NT2/D1 (cell line): Measurements from ENCODE around the gene AFF3.

Experiments
- DNase-seq: peaks from one replicate; pipeline ENCODE4 v3.0.0-alpha.2; 2011; ENCODE audit warnings: low read depth, low spot score
- H3K27me3 ChIP-seq: 2 replicates; pipeline ENCODE4 v1.6.0; 2011; ENCODE audit warnings: mild to moderate bottlenecking; ENCODE audit not compliant: insufficient read length, insufficient read depth
- H3K36me3 ChIP-seq: 2 replicates; pipeline ENCODE4 v1.6.1; 2011; ENCODE audit warnings: mild to moderate bottlenecking, low read length, mixed read lengths; ENCODE audit not compliant: insufficient read depth, insufficient read length
- H3K4me1 ChIP-seq: 2 replicates; pipeline ENCODE4 v1.5.1; 2011; ENCODE audit not compliant: insufficient read depth, insufficient read length
- H3K4me3 ChIP-seq: 2 replicates; pipeline ENCODE4 v1.5.1; 2011; ENCODE audit warnings: low read depth; ENCODE audit not compliant: insufficient read length
- H3K9ac ChIP-seq: 2 replicates; pipeline ENCODE4 v1.6.0; 2011; ENCODE audit warnings: low read depth; ENCODE audit not compliant: insufficient read length
- H3K9me3 ChIP-seq: 2 replicates; pipeline ENCODE4 v1.5.1; 2011; ENCODE audit warnings: mild to moderate bottlenecking, low read length; ENCODE audit not compliant: insufficient read depth
- SUZ12 ChIP-seq: IDR thresholded peaks from 2 replicates; pipeline ENCODE4 v1.6.1; 2011; ENCODE audit not compliant: insufficient read length, insufficient read depth; ENCODE audit errors: extremely low read depth
- YY1 ChIP-seq: IDR thresholded peaks from 2 replicates; pipeline ENCODE4 v1.6.1; 2011; ENCODE audit not compliant: insufficient read length, insufficient read depth
- ZNF274 ChIP-seq: IDR thresholded peaks from 2 replicates; pipeline ENCODE4 v1.6.1; 2011; ENCODE audit warnings: mild to moderate bottlenecking, low read depth, low read length

AFF3 gene

DNA sequence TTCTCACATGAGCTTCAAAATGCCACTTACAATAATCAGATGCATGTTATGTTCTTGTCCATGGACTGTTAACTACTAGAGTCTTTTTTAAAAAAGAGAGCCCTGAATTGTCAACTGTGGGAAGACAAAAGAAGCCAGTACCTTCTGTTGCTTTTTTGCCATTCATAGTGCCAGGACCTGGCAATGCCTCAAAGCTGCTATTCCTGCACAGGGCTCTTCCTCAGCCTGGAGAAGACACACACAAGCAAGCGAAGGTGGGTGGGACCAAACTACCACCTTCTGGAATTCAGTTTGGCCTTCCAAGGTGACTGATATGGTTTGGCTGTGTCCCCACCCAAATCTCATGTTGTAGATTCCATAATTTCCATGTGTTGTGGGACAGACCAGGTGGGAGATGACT, 160.6 kb downstream of the AFF3 start:
- Histone ChIP-seq H3K36me3 (no peaks in the 10 kb centered on the region), H3K9me3 (no peaks in the 10 kb centered on the region), H3K4me3 (no peak overlapping the region), H3K4me1 (no peaks in the 10 kb centered on the region), H3K9ac (no peak overlapping the region), H3K27me3 (no peaks in the 10 kb centered on the region)
- TF ChIP-seq ZNF274 (no peak), YY1 (no peak), SUZ12 (no peak)
- DNase-seq = no peak

DNA sequence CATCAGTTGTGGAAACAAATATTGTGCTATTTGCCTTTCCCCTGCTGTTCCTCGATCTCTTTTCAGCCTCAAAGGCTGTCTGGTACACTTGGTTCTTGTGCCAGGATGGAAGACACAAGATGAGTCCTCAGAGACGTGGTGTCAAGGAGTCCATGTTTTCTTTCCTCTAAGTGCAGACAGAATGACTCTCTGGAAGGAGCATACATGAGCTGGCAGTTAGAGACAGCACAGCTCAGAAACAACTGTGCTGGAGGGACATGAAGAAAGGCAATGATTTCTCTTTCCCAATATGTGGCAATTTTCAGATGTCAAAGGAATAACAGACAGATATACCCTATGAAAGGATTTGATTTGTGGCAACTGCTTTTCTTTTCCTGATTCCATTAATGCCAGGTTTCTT, 162.2 kb downstream of the AFF3 start:
- no peaks in the 10 kb centered on the region for H3K4me1 ChIP-seq
- no peak for DNase-seq
- H3K27me3 ChIP-seq = no peaks in the 10 kb centered on the region
- H3K36me3 ChIP-seq = no peaks in the 10 kb centered on the region
- no peak overlapping the region for H3K9ac ChIP-seq
- H3K4me3 ChIP-seq = no peak overlapping the region
- no peaks in the 10 kb centered on the region for H3K9me3 ChIP-seq
- no peak for TF ChIP-seq YY1
- no peak for TF ChIP-seq SUZ12

DNA sequence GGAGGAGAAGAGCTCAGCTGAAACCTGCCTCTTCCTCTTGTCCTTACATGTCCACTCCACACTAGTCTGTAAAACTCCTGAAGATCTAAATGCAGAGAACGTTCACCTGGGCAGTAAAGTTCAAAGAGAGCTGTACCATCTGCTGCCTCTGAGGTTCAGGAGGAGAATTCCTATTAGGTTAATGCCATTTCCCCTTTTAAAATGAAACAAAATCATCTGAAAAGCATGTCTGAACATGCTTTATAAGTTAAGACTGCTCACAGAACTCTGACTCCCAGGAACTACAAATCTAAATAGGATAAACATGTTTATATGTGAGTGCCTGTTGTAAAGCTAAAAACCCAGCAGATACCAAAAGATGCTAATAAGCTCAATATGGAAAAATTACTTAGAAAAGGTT, 164.4 kb downstream of the AFF3 start:
- no peak for DNase-seq
- Histone ChIP-seq H3K4me1 (no peaks in the 10 kb centered on the region), H3K9me3 (no peaks in the 10 kb centered on the region), H3K27me3 (no peaks in the 10 kb centered on the region), H3K4me3 (no peak overlapping the region), H3K36me3 (no peaks in the 10 kb centered on the region), H3K9ac (no peak overlapping the region)
- TF ChIP-seq ZNF274 (no peak), YY1 (no peak), SUZ12 (no peak)

DNA sequence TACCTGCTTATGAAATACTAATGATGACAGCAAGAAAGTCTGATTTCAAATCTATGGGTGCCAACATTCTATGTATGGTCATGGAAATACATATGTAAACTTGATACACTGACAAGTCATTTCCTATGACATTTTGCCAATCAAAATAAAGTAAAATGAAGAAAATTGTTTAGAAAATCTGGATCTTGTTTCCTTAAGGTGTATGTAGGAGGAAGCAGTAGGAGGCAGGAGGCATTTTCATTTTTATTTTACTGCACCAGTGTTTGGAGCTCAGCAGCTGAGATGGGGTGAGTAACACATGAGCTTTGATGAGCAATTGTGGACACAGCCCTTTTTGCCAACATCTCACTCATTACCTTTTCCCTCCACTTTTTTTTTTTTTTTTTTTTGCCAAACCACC, 167.0 kb downstream of the AFF3 start:
- Histone ChIP-seq H3K9ac (no peak overlapping the region), H3K4me3 (no peak overlapping the region), H3K36me3 (no peaks in the 10 kb centered on the region), H3K4me1 (no peaks in the 10 kb centered on the region), H3K27me3 (no peaks in the 10 kb centered on the region), H3K9me3 (no peaks in the 10 kb centered on the region)
- no peak for TF ChIP-seq SUZ12
- no peak for TF ChIP-seq ZNF274
- no peak for TF ChIP-seq YY1
- DNase-seq = no peak

DNA sequence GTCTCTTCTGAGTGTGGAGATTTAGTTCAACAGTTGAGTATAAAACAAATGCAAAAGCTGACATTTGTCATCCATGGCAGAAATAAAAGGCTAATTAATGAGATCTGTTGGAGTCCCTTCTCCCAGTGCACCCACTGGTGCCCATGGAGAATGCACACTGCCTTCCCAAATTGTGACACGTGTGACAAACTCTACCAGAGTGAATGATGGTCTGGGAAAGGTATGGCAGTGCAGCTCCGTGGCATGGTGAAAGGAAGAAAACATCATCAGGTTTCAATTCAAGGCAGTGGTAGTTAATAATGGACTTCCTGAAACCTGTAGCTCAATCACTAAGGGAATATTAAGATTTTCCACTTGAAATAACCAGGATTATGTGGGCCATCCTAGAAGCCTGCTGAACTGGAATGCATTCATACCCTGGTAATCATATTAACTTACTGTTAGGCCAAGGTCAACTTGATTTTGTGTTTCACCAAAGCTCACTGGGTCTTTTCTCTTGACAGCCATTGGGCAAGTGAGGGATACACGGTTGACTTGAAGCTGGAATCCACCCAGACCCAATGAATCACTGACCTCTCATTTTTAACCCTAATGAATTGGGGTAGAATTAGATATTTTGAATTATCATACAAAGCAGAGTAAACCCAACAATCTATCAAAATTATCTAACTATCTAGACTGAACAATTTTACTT, 167.6 kb downstream of the AFF3 start:
- no peak for DNase-seq
- no peak overlapping the region for H3K9ac ChIP-seq
- H3K4me3 ChIP-seq = no peak overlapping the region
- H3K27me3 ChIP-seq = no peaks in the 10 kb centered on the region
- TF ChIP-seq YY1 = no peak
- H3K4me1 ChIP-seq = no peaks in the 10 kb centered on the region
- no peaks in the 10 kb centered on the region for H3K9me3 ChIP-seq
- no peaks in the 10 kb centered on the region for H3K36me3 ChIP-seq

DNA sequence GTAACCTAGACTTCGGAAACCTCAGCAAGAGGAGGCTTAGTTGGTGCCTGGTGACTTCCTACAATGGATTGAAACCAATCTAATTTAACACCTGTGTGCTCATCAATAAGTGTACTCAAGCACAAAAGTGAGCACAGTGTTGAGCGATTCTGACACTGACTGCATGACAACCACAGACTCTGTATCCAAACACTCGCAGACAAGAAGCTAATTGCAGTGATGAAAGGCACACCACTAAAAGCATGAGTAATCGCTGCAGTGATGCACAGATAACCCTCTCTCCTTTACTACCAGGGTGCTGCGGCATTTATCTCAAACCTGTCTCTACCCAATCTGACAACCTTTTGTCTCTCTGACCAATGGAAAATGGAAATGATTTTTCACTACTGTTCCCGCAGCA, 168.1 kb downstream of the AFF3 start:
- no peak overlapping the region for H3K9ac ChIP-seq
- TF ChIP-seq YY1 (no peak), SUZ12 (no peak), ZNF274 (no peak)
- no peak for DNase-seq

DNA sequence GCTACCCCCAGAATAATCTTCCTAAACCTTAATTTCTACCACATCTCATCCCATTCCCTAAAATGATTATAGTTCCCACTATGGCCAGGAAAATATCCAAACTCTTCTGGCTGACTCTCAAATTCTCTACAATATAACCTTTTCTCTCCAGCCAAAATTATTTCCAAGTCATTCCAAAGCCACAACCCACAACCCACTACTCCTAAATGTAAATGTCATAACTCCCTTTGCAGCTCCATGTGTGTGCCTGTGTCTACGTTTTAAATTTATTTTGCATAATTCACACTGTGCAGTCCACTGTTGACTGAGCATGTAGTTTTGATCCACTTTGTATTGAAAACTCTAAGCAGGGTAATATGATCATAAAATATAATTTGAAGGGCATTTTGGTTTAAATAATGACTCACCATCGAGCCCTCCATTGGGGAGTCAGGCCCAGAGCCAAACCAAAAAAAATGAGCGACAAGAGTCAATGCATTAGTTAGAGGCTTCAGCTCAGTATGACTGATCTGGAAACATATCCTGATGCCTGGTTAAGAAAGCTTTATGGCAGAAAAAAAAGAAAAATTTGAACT, 171.0 kb downstream of the AFF3 start:
- Histone ChIP-seq H3K4me1 (no peaks in the 10 kb centered on the region), H3K9me3 (no peaks in the 10 kb centered on the region), H3K27me3 (no peaks in the 10 kb centered on the region), H3K4me3 (no peak overlapping the region), H3K36me3 (no peaks in the 10 kb centered on the region), H3K9ac (no peak overlapping the region)
- no peak for DNase-seq
- TF ChIP-seq YY1 (no peak), SUZ12 (no peak), ZNF274 (no peak)

More for the DNA sequence above, 168.1 kb downstream of the AFF3 start:
- H3K4me3 ChIP-seq = no peak overlapping the region
- no peaks in the 10 kb centered on the region for H3K4me1 ChIP-seq
- H3K27me3 ChIP-seq = no peaks in the 10 kb centered on the region
- H3K36me3 ChIP-seq = no peaks in the 10 kb centered on the region
- no peaks in the 10 kb centered on the region for H3K9me3 ChIP-seq
